CD4-positive, alpha-beta T cell treated with Interleukin-17A for 4 hours (primary cell): ENCODE data around the gene TRPV6.

Experiments used
- DNase-seq: peaks from one replicate; pipeline ENCODE4 v3.0.0-alpha.2; 2020; ENCODE audit warnings: mixed read lengths

The TRPV6 gene

GRCh38 chr7:142881586-142882337 lies 3.8 kb downstream of the TRPV6 start:
- DNase-seq: no peak

GRCh38 chr7:142880876-142881505 lies 4.6 kb downstream of the TRPV6 start:
- DNase-seq: peak; percentile 61

- DNase-seq: no peak
Measured at GRCh38 chr7:142879060-142879459, 6.5 kb downstream of the TRPV6 start.

- no peak for DNase-seq
Measured at GRCh38 chr7:142878315-142878714, 7.2 kb downstream of the TRPV6 start.

DNA sequence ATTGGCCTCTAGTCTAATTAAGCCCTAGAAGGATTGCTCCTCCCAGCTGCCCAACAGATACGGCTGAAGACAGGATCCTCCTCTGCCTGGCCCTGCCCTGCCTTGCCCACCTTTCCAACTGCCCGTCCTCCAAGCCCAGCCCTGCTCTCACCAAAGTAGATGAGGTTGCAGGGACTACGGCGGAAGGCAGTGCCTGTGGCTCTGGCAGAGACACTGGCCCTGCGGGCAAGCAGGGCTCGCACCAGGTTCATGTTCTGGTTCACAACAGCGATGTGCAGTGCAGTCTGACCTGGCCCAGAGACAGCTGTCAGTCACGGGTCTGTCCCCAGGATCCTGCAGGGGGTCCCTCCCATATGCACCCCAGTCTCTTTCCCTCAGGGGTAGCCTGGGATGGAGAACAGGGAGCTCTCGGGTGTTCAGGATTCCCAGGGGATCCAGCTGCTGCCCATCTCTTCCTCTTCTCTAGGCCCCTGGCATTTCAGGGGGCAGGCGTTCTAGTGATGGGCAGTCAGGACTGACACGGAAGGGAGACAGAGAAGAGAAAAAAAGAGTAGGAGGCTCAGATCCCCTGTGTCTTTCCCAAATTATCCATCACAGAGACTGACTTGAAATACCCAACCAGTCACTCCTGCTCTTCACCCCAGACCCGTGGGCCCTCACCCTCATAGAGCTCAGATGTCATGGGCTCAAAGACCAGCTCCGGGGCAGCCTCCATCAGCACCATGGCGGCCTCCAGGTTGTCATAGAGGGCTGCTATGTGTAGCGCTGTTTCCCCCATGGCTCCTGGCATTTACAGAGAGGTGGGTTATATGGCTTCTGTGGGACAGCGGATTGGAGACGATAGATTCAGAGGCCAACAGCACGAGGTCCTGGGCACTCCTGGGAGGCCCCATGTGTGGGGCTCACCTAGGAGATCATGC lies 8.3 kb downstream of the TRPV6 start:
- no peak for DNase-seq

DNA sequence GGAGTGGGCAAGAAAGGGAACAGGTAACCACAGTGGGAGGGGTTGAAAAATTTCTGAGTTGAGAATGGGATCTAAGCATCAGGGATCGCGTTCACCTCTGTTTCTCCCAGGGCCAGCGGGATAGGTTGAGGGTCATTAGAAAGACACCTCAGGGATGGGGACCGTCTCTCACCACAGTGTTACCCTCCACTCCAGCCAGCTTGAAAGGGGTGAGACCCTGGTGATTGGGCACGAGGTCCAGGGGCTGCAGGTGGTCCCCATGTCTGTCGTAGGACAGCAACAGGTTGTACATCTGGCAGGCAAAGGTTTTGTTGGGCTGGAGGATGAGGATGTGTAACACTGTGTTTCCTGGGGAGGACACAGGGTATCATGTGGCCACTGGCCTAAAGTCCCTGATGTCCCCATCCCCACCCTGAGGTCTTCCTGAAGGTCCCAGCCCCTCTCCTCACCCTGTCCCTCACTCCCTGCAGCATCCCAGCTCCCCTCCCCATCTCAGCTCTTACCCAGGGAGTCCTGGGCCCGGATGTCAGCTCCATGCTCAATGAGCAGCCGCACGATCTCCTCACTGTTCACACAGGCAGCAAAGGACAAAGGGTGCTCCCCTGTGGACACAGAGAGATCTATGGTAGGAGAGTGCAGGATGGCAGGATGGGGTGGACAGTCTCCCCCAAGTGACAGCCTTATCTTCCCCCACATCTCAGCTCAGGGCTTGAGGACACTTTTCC lies 9.1 kb downstream of the TRPV6 start:
- DNase-seq: no peak

- DNase-seq: no peak
Measured at GRCh38 chr7:142875456-142875855, 10.1 kb downstream of the TRPV6 start.

- no peak for DNase-seq
Measured at GRCh38 chr7:142874837-142875236, 10.7 kb downstream of the TRPV6 start.

- no peak for DNase-seq
Measured at GRCh38 chr7:142874409-142874808, 11.1 kb downstream of the TRPV6 start.

- DNase-seq: no peak
Measured at GRCh38 chr7:142873871-142874270, 11.7 kb downstream of the TRPV6 start.

DNA sequence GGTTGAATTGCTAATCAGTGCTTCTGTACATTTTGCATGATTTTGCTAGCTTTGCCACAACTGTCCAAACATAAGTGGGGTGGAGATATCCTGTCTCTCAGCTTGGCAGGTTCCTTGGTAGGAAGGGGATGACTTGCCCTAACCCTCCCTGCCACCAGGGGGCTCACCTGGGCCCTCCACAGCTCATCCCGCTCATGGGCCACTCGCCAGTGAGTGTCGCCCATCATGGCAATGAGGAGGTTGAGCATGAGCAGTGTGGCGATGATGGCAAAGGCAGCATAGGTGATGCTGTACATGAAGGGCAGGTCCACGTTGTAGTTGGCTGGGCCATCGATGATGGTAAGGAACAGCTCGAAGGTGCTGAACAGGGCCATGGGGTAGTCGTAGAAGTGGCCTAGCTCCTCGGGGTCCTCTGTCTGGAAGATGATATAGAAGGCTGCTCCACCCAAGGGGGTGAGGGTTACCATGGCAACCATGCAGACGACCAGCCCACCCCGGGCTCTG lies 12.2 kb downstream of the TRPV6 start:
- peak; percentile 48 for DNase-seq

DNA sequence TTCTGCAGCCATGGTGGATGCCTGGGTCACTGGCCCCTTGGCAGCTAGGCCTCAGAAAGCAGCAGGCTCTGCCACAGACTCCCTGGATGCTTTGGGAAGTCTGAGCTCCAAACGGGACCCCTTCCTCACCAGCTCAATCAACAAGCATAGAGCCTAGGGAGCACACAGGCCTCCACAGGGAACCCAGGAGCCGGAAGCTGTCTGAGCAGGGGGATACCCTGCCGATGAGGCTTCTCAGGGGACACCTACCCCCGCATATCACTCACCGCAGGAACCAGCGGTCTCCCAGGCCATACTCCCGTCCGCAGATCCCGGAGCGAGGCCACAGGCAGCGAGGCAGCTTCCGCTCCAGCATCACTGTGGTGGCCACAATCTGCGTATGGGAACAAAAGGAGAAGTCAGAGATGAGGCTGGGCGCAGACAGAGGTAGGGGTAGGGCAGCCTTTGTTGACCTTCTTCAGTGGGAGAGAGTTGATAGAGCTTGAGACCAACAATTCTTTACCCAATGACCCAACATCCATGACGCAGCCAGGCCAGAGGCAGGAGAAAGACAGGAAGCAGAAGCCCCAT lies 13.4 kb downstream of the TRPV6 start:
- DNase-seq: no peak

DNA sequence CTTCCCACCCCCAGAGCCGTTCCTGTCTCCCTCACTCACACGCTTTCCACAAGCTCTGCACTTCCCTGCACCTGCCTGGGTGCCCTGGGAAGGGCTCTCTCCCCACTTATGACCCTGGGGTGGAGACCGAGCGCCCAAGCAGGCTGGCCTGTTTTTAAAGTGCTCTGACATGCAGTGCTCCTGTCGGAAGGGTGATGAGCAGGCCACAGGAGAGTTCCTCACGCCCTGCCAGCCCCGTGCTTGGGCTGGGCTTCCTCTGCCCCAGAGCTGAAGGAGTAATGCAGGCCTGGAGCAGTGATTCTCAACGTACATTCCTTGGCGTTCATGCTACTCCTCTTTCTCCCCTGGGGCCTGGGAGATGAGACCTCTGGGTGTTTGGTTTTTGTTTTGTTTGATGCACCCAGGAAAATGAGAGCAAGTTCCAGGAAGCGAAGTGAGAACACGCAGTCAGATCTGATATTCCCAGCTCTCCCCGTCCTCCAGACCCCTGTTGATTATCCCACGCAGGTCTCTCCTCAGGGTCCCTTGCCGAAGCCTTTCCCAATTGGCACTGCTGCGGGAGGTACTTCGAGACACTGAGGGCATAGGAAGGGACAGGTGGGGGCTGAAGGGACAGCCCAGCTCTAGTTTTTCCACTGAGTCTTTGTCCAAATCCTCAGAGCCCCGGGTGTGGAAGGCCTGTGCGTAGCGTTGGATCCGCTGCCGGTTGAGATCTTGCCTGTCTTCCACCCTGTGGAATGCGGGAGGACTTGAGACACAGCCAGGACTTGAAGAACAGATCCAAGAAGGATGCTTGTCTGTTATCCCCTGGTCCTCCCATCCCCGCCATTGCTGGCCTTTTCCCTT lies 14.1 kb downstream of the TRPV6 start:
- no peak for DNase-seq

DNA sequence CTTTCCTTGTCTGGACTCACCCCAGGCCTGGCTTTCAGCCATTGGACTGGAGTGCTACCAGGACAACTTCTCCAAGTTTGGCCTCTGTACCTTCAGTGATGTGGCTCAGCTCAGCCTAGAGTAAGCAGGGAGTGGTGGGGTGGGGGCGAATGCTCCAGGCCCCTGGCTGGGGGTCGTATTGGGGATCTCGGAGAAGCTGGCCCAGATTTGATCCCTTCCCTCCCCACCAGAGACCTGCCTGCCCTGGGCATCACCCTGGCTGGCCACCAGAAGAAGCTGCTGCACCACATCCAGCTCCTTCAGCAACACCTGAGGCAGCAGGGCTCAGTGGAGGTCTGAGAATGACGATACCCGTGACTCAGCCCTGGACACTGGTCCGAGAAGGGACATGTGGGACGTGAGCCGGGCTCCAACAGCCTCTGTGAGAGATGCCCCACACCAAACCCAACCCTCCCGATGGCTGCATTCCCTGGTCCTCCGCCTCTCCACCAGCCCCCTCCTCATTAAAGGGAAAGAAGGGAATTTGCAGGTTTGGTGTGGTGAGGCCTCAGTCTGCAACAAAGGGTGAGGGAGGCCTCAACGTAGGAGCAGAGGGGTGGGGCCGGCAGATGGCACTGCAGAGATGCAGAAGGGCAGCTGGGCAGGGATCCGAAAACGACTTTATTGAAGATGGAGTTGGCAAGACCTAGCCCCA lies 14.8 kb downstream of the TRPV6 start:
- no peak for DNase-seq

- no peak for DNase-seq
Measured at GRCh38 chr7:142870147-142870559, 15.4 kb downstream of the TRPV6 start.

GRCh38 chr7:142869434-142869833 lies 16.1 kb downstream of the TRPV6 start:
- DNase-seq: no peak

DNA sequence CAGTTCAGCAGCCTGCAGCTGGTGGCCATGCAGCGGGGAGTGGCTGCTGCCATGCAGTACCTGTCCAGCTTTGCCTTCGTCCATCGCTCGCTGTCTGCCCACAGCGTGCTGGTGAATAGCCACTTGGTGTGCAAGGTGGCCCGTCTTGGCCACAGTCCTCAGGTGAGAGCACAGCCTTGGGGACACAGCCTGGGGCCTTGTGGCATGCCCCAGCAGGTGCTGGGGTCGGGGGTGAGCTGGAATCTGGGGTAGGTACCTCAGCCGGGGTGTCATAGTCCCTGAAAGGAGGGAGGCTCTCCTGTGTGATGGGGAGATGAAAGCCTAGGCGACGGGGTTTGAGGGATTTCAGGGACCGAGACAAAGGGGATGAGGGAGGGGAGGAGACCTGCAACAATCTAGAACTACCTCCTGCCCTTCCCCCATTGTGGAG lies 16.5 kb downstream of the TRPV6 start:
- DNase-seq: no peak

- DNase-seq: no peak
Measured at GRCh38 chr7:142868188-142868985, 17.2 kb downstream of the TRPV6 start.

DNA sequence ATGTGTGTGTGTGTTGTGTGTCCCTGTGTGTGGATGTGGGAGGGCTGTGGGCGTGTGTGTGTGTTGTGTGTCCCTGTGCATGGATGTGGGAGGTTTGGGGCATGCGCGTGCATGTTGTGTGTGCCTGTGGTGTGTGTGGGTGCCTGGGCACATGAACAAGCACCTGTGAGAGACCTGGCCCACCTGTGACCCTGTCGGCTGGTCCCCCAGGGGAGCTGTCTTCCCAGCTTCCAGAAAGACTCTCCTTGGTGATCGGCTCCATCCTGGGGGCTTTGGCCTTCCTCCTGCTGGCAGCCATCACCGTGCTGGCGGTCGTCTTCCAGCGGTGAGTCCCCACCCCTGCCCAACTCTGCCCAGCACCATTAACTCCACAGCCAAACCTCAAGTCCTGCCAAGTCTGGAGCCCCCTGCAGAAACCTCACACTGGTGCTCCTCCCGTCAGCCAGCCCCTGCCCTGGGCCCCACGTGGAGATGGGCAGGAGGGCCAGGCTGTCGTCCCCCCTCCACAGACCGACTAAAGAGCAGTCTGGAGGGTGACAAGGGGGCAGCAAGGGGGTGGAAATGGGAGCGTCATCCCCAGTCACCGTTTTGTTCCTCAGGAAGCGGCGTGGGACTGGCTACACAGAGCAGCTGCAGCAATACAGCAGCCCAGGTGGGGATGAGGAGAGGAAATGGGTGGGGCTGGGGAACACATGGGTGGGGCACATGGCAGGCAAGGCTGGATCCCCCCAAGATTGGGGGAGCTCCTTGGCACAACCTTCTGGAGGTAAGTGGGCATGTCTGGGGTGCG lies 18.0 kb downstream of the TRPV6 start:
- no peak for DNase-seq
